GM21390 (cell line): ENCODE results near the gene CACNG3.
"Not testable (repeated sequence)": the region's sequence is repeated elsewhere in the genome, so short reads cannot be mapped to it uniquely, and the experiment has no call there.

Source experiments
- ATAC-seq: cut with Tn5 transposase; IDR thresholded peaks from one replicate; pipeline ENCODE4 v1.9.1; 2021; ENCODE audit not compliant: unreplicated experiment

CACNG3 gene

DNA sequence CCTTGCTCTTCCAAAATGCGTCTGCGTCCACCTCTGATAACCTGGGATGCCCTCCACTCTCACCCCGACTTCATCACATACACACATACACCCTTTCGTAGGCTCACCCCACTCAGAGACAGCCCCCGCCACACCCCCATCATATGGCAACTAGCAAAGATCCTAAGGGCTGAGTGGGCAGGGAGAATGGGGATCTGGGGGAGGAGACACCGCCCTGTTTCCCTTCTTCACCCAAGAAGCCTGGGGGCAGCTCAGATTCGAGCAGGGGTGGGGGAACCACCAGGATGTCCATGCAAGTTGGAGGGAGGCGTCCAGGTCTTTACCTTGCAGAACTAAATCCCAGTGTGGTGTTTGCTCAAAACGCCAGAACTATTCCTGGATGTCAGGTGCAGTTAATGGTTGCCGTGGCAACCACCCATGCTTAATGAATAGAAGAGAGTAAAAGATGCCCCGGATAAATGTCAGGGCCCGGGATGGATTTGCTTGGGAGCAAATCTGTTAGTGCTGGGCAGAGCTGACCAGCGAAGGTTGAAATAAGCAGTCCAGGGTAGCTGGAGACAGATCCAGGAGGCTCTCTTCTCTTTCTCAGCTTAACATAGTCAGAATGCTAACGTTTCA lies 72.8 kb downstream of the CACNG3 start:
- no peak for ATAC-seq

DNA sequence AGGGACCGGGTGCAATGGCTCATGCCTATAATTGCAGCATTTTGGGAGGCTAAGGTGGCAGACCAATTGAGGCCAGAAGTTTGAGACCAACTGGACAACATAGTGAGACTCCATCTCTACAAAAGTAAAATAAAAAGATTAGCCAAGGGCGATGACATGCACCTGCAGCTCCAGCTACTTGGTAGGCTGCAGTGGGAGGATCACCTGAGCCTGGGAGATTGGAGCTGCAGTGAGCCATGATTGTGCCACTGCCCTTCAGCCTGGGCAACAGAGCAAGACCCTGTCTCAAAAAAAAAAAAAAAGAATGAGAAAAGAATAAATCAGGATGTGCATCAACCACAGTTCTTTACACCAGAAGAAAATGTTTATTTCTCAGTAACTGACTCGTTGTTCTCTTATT lies 76.0 kb downstream of the CACNG3 start:
- ATAC-seq, result no peak

DNA sequence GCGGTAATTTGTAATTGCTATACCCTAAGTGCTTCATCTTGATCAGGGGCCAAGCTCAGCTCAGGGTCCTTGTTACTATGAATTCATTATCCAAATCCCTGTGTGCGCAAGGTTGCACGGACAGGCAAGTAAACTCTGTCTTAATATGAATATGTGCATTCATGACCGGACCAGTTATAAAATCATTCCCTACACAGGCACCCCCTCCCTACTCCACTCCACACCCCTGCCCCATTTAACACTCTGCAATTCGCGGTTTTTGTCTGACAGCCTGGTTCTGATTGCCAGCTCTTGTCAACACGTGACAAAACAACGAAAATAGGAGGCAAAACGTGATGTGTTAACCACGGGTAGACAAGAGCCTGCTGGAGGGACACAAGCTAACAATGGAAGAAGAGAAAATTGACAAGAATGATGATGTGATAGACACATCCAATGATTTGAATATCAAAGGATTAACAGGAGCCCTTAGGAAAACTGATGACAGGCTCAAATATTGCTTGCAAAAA lies 76.5 kb downstream of the CACNG3 start:
- ATAC-seq, result no peak

DNA sequence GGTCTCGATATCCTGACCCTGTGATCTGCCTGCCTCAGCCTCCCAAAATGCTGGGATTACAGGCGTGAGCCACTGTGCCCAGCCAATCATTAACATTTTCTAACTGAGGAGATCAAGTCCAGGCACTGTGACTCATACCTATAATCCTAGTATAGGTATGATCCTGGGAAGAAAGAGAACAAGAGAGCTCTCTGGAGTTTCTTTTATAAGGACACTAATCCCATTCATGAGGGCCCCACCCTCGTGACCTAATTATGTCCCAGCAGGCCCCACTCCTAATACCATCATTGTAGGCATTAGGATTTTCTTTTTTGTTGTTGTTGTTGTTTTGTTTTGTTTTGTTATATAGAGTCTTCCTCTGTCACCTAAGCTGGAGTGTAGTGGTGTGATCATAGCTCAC lies 80.4 kb downstream of the CACNG3 start:
- ATAC-seq, result no peak

DNA sequence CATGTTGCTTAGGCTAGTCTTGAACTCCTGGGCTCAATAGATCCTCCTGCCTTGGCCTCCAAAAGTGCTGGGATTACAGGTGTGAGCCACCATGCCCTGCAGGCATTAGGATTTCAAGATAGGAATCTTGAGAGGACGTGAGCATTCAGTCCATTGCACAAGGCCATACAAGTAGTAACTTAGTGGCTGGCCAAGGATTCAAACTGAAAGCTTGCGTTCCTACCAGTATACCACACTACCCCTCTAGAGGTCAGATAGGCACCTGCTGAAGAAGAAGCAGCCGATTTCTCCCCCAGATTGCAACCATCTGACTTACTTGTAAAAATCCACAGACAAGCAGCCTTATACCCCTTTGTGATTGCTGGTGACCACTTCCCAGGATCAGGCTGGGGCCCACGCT lies 80.9 kb downstream of the CACNG3 start:
- ATAC-seq, result no peak

DNA sequence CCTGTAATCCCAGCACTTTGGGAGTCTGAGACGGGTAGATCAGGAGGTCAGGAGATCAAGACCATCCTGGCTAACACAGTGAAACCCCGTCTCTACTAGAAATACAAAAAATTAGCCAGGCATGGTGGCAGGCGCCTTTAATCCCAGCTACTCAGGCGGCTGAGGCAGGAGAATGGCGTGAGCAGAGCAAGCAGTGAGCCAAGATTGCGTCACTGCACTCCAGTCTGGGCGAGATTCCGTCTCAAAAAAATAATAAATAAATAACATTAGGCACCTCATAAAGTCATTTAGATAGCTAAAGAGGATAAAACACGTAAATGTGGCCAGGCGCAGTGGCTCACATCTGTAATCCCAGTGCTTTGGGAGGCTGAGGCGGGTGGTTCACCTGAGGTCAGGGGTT lies 87.7 kb downstream of the CACNG3 start:
- not testable (repeated sequence) for ATAC-seq

DNA sequence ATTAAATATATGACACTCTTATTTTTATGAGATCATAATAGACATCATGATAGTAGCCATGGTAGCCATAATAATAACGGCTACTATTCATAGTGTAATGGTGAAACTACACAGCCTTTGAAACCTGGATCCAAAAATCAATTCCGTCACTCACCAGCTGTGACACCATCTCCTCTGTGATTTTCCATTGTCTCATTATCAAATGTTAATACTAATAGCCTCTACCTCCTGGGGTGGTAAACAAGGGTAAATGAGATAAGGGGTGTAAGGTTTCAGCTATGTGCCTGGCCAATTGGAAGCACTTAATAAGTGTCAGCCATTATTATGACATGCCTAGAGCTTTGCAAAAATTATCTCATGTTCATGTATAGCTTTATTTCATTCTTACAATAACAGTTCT lies 88.6 kb downstream of the CACNG3 start:
- no peak for ATAC-seq

DNA sequence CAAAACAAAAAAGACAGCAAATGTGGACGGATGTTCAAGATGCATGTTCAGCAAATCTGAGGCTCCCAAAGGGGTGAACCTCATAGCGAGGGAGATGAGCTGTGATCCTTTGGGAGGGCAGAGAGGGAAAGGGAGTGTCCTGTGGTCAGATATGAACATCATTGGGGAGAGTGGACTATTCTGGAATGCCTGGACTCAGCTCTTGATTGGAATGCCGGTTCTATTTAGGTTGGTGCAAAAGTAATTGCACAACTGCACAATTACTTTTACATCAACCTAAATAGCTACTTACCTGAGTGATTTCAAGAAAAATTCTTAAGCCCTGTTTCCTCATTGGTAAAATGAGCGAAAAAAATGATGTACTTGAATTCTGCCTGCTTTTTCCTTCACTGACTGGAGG lies 89.6 kb downstream of the CACNG3 start:
- no peak for ATAC-seq

DNA sequence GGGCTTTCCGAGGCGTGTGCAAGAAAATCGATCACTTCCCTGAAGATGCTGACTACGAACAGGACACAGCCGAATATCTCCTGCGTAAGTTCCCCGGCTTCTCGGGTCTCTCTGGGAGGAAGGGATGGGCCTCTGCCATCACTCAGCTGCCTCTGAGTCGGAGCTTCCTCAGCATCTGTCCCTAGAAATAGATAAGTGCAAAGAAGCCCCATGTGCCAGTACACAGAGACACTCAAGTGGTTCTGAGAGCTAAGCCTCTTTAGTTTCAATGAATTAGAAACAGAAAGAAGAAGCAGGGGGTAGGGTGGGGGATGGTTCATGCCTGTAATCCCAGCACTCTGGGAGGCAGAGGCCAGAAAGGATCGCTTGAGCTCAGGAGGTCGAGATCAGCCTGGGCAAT lies 90.6 kb downstream of the CACNG3 start:
- no peak for ATAC-seq

DNA sequence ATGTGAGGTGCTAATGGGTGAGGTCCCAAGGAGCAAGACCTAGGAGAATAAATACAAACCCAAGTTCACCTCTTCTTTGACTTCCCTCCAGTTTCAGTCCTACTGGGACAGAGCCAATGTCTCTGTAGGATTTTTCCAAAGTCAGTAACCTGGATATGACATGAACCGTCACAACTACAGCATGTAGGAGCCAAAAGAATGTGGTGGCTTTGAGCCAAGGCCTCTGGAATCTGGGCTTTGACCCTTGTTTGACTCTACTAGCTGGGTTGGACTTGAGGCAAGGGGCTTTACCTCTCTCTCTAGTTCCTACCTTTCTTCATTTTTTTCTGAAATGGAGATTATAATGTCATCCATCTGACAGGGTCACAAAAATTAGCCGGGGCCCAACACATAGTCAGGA lies 91.4 kb downstream of the CACNG3 start:
- no peak for ATAC-seq

DNA sequence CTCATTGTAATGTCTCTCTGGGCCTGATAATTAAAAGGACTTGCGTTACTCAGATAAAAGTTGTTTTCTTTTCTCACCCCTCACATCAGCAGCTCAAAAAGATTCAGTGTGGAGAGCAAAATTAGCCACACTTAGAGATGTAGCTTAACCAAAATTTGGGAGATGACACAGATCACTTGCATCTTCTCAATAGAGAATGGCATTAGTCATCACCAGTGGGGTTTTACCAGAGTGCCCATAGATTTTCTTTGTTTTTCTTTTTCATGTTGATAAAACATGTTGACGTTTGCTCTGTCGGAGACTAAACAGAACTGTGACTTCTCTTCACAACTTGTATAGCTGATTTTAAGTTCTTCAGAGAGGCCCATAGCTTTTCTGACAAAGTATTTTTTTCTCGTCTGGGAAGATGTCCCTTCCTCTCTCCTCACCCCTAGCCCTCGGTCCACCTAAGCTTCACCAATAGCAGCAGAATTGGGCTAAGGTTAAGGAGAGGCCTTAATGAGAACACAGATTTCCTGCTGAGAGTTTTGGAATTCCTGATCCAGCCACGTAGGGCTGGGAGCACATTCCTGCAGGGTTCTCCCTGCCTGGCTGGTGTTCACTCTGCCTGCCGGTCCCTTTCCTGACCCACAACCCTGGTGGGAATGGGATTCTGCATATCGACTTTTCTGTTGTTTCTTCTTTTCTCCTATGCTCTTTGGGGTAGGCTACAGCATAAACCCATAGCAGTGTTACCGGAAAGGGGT lies 92.6 kb downstream of the CACNG3 start:
- no peak for ATAC-seq

DNA sequence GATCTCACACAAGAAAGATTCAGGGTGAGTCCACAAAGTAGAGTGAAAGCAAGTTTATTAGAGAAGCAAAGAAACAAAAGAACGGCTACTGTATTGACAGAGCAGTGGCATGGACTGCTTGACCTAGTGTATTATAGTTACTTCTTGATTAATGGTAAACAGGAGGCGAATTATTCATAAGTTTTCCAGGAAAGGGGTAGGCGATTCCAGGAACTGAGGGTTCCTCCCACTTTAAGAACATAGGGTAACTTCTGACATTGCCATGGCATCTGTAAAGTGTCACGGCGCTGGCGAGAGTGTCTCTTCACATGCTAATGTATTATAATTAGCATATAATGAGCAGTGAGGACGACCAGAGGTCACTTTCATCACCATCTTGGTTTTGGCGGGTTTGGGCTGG lies 93.2 kb downstream of the CACNG3 start:
- ATAC-seq, result no peak

DNA sequence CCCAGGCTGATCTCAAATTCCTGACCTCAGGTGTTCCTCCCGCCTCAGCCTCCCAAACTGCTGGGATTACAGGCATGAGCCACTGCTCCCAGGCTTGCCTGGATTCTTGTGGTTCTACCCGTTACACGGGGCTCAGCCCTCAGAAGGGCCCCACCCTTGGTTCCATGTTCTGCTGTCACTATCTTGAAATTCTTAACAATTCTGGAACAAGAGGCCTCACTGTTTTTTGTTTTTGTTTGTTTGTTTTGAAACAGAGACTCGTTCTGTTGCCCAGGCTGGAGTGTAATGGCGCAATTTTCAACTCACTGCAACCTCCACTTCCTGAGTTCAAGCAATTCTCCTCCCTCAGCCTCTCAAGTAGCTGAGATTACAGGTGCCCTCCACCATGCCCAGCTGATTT lies 96.6 kb downstream of the CACNG3 start:
- no peak for ATAC-seq

DNA sequence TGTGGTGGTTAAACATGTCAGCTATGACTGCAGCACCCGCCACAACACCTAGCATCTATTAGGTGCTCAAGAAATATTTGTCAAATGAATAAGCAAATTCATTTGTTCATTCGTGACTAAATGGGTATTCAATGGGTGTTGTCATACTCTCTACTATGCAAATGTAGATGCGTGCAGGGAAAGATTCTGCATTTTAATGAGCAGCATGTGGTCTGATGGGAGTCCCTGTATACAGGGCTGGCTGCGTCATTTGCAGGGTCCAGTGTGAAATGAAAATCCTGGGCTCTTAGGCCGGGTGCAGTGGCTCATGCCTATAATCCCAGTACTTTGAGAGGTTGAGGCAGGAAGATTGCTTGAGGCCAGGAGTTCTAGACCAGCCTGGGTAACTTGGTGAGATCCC lies 97.5 kb downstream of the CACNG3 start:
- no peak for ATAC-seq

DNA sequence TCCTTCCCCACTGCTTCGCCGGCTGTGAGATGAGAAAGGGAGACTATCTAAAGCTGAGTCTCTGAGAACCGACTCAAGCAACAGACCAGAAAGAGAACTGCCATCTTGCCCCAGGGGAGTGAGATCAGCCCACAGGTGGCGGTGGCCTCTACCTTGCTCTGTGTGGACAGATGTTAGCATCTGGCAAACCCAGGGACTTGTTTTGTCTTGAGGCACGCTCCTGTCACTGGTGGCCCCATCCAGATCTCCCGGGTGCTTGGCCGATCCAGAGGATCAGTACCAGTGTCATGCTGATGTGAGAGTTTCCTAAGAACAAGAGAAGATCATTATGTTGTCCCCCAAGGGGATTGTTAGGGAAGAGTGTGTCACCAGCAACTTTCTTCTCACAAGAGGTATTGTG lies 101.4 kb downstream of the CACNG3 start:
- no peak for ATAC-seq

DNA sequence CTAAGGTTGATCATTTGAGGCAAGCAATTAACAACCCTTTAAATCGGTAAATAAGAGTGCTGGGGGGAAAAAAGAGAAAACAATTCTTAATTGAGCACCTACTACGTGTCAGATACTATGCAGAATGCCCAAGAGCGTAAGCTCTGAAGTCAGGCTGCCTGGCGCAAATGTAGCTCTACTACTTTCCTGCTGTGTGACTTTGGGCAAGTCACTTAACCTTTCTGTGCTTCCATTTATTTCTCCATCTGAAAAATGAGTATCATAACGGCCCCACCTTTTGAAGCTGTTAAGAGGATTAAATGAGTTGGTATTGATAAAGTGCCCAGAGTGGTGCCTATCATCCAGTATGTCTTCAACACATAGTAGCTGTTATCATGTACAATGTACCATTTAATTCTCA lies 102.0 kb downstream of the CACNG3 start:
- no peak for ATAC-seq

DNA sequence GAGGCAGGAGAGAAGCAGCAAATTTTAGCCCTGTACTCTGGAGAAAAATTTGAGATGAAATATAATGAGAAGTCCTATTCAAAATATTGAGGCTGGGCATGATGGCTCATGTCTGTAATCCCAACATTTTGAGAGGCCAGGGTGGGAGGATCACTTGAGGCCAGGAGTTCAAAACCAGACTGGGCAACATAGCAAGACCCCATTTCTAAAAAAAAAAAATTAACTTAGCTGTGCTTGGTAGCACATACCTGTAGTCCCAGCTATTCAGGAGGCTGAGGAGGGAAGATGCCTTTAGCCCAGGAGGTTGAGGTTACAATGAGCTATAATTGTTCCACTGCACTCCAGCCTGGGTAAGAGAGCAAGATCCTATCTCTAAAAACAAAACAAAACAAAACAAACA lies 103.4 kb downstream of the CACNG3 start:
- ATAC-seq, result no peak

DNA sequence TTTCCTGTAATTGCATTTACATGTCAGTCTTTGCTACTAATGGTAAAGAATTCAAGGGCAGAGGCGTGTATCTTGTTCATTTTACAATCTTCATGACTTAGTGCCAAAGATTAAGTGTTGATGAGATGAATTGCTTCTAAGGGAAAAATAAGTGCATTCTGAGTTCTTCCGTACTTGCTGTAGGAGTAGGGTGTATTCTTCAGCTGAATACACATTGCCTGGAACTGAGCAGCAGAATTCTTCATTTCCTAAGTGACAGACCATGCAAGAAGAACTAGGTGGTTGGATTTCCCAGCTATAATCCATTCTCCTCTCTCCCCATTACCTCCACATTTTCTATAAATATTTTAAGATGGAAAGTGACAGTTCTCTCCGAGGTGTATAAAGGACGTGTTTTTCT lies 104.8 kb downstream of the CACNG3 start:
- ATAC-seq, result no peak

DNA sequence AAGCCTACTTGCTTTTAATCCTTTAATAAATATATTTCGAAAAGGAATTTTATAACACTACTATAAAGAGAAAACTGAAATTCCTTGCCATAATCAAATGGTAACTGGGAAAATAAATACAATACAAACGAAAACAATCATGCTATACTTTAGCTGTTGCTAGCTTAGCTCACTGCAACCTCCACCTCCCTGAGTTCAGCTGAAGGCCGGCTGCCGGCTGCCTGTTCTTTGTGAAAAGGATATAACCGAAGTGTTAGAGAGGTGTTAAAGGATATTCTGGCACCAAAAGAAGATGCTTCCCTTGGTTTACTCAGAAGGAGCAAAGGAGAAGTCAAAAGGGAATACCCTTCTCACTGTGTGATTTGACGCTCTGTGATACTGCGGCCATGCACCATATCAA lies 108.5 kb downstream of the CACNG3 start:
- ATAC-seq, result no peak

DNA sequence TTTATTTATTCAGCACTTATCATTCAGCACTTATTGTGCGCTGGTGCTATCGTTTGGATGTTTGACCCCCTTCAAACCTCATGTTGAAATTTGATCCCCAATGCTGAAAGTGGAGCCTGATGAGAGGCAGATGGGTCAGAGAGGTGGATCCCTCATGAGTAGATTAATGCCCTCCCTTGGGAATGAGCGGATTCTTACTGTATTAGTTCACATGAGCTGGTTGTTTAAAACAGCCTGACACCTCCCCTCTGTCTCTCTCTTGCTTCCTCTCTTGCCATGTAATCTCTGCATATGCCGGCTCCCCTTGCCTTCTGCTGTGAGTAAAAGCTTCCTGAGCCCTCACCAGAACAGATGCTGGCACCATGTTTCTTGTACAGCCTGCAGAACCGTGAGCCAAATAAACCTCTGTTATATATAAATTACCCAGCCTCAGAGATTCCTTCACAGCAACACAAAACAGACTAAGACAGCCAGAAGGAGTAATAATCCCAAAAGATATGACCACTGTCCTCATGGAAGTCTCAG lies 111.1 kb downstream of the CACNG3 start:
- ATAC-seq, result no peak

DNA sequence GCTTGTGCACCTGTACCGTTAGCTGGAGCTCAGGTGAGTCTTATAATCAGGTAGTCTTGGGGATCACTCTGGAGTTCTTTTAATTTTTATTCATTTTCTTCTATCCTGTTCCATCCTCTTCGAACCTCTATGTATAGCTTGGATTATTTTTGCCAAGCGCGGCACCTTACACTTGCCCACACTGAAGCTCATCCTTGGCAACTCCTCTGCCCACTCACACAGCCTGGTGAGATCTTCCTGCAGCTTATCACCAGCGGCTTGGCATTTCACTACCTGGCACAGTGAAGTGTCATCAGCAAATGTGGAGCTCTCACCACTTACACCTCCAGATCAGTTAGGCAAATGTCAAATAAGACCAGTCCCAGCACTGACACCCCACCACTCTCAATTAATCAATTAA lies 116.7 kb downstream of the CACNG3 start:
- ATAC-seq, result no peak

DNA sequence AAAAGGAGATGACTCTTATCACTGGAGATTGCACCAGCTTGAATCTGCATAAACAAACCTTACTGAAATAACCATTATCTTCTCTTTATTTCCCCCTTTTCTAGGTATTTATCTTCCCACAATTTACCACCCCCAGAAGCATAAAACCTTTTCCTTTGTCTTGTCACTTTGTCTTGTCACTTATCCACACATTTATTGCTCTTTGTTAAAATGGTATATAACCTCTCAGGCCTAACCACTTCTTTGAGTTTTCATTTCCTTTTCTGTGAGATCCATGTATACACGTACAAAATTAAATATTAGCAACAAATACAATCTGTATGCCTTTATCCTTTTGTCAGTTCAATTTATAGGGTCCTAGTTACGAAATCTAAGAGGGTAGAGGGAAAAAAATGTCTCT lies 122.9 kb downstream of the CACNG3 start:
- no peak for ATAC-seq
